Measurements from ENCODE around the gene TRPM3.
"Not testable (repeated sequence)": the region's sequence is repeated elsewhere in the genome, so short reads cannot be mapped to it uniquely, and the experiment has no call there.

Gene TRPM3

GRCh38 chr9:70682298-70682697 lies 439.1 kb downstream of the TRPM3 start:
- H3K9ac ChIP-seq (ENCODE audit: low read length) = no peak overlapping the region
- no peak overlapping the region for H3K4me3 ChIP-seq (ENCODE audit: low read length)
- no peak overlapping the region for H3K27ac ChIP-seq (ENCODE audit: low read depth, low read length)
- no peaks in the 10 kb centered on the region for H3K27me3 ChIP-seq (ENCODE audit: control insufficient read depth, insufficient read depth, low read length)
- H3K36me3 ChIP-seq (ENCODE audit: control insufficient read depth, insufficient read depth, low read length) = no peaks in the 10 kb centered on the region
- no peaks in the 10 kb centered on the region for H3K4me1 ChIP-seq (ENCODE audit: control insufficient read depth, insufficient read depth, low read length)

DNA sequence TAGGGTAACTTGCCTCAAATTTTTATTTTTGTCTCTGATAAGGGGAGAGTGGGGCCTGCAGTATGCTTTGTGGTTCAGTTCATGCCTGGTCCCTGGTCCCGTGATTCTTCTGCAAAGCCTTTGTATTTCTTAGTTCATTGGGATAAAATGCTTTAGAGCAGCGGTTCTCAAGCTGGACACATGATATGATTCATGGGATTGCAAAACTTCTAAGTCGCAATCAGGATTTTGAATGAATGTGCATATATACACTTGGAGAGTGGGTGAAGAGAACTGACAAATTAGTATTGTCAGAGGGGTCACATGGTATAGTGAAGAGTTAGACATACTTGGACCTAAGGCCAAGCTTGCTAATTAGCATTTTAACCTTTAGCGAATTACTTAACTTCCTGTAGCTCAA lies 441.6 kb downstream of the TRPM3 start:
- H3K36me3 ChIP-seq (ENCODE audit: control insufficient read depth, insufficient read depth, low read length) = no peaks in the 10 kb centered on the region
- H3K4me3 ChIP-seq (ENCODE audit: low read length) = no peak overlapping the region
- no peak overlapping the region for H3K9ac ChIP-seq (ENCODE audit: low read length)
- H3K27ac ChIP-seq (ENCODE audit: low read depth, low read length) = no peak overlapping the region
- H3K4me1 ChIP-seq (ENCODE audit: control insufficient read depth, insufficient read depth, low read length) = no peaks in the 10 kb centered on the region
- H3K27me3 ChIP-seq (ENCODE audit: control insufficient read depth, insufficient read depth, low read length) = no peaks in the 10 kb centered on the region

- H3K9ac ChIP-seq (ENCODE audit: low read length) = no peak overlapping the region
- H3K4me3 ChIP-seq (ENCODE audit: low read length) = no peak overlapping the region
- no peaks in the 10 kb centered on the region for H3K36me3 ChIP-seq (ENCODE audit: control insufficient read depth, insufficient read depth, low read length)
- H3K4me1 ChIP-seq (ENCODE audit: control insufficient read depth, insufficient read depth, low read length) = no peaks in the 10 kb centered on the region
- no peak overlapping the region for H3K27ac ChIP-seq (ENCODE audit: low read depth, low read length)
- H3K27me3 ChIP-seq (ENCODE audit: control insufficient read depth, insufficient read depth, low read length) = no peaks in the 10 kb centered on the region
Measured at GRCh38 chr9:70678153-70678552, 443.3 kb downstream of the TRPM3 start.

- Histone ChIP-seq H3K27ac (ENCODE audit: low read depth, low read length) (no peak overlapping the region), H3K27me3 (ENCODE audit: control insufficient read depth, insufficient read depth, low read length) (no peaks in the 10 kb centered on the region), H3K36me3 (ENCODE audit: control insufficient read depth, insufficient read depth, low read length) (no peaks in the 10 kb centered on the region), H3K4me1 (ENCODE audit: control insufficient read depth, insufficient read depth, low read length) (no peaks in the 10 kb centered on the region), H3K4me3 (ENCODE audit: low read length) (no peak overlapping the region), H3K9ac (ENCODE audit: low read length) (no peak overlapping the region)
Measured at GRCh38 chr9:70677055-70677735, 444.2 kb downstream of the TRPM3 start.

DNA sequence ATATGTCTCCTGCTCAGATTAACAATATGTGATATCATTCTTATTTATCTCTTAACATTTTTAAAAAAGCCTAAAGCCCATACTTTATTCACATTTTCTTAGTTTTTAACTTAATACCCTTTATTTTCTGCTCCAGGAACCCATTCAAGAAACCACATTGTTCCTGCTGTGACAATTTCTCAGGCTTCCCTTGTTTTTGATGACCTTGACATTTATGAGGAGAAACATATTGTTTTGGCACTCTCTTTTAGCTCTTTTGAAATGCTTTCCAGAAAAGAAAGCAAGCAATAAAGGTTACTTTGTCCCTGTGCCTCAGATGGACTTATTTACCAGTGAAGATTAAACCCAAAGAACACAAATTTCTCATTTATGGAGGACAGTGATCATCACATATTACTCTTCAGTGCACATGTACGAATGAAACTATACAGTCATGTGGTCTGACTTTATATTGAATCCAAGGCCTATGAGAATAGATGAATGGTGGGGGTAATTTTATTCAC lies 445.5 kb downstream of the TRPM3 start:
- Histone ChIP-seq H3K27ac (ENCODE audit: low read depth, low read length) (no peak overlapping the region), H3K36me3 (ENCODE audit: control insufficient read depth, insufficient read depth, low read length) (no peaks in the 10 kb centered on the region), H3K27me3 (ENCODE audit: control insufficient read depth, insufficient read depth, low read length) (no peaks in the 10 kb centered on the region), H3K4me1 (ENCODE audit: control insufficient read depth, insufficient read depth, low read length) (no peaks in the 10 kb centered on the region), H3K4me3 (ENCODE audit: low read length) (no peak overlapping the region), H3K9ac (ENCODE audit: low read length) (no peak overlapping the region)

GRCh38 chr9:70673844-70674243 lies 447.6 kb downstream of the TRPM3 start:
- no peaks in the 10 kb centered on the region for H3K4me1 ChIP-seq (ENCODE audit: control insufficient read depth, insufficient read depth, low read length)
- H3K27ac ChIP-seq (ENCODE audit: low read depth, low read length) = no peak overlapping the region
- no peaks in the 10 kb centered on the region for H3K36me3 ChIP-seq (ENCODE audit: control insufficient read depth, insufficient read depth, low read length)
- H3K4me3 ChIP-seq (ENCODE audit: low read length) = no peak overlapping the region
- H3K9ac ChIP-seq (ENCODE audit: low read length) = no peak overlapping the region
- no peaks in the 10 kb centered on the region for H3K27me3 ChIP-seq (ENCODE audit: control insufficient read depth, insufficient read depth, low read length)

DNA sequence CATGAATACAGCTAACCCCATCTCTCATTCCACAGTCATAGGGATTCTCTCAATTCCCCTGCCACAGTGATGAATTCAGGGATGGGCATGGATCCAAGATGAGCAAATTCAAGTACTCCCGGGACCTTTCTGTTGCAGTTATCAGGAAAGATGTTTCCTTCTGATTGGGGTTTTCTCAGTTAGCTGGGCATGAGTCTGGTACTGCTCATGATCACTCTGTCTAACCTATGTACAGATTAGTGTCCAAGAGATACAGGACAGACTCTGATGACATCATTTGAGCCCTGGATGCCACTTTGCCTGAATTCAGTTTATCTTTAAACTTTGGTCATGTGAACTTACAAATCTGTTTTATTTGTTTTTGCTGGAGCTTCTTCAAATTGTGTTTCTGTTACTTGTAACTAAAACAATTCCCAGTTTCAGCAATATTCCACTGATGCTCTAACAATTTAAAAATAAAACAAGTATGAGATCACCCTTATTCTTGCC lies 449.2 kb downstream of the TRPM3 start:
- H3K9ac ChIP-seq (ENCODE audit: low read length) = no peak overlapping the region
- H3K4me1 ChIP-seq (ENCODE audit: control insufficient read depth, insufficient read depth, low read length) = no peaks in the 10 kb centered on the region
- no peak overlapping the region for H3K27ac ChIP-seq (ENCODE audit: low read depth, low read length)
- no peak overlapping the region for H3K4me3 ChIP-seq (ENCODE audit: low read length)
- H3K36me3 ChIP-seq (ENCODE audit: control insufficient read depth, insufficient read depth, low read length) = no peaks in the 10 kb centered on the region
- no peaks in the 10 kb centered on the region for H3K27me3 ChIP-seq (ENCODE audit: control insufficient read depth, insufficient read depth, low read length)

DNA sequence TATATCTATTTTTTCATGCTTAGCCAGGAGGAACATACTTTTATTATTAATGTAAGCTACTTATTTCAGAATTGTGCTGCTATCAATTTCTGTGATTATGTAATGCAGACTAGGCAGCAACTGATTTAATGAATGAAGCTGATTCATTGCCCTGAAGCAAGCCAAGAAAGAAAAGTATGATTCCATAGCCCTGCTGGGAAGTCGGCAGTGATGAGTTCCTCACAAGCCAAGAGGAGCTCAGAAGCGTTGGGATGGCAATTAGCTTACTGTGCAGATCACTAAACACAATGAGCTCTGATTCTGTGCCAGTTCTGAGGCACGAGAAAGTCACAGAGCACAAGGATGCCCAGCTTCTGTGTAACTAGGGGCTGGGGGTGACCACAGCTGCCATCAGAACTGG lies 452.7 kb downstream of the TRPM3 start:
- no peak overlapping the region for H3K27ac ChIP-seq (ENCODE audit: low read depth, low read length)
- no peaks in the 10 kb centered on the region for H3K27me3 ChIP-seq (ENCODE audit: control insufficient read depth, insufficient read depth, low read length)
- no peaks in the 10 kb centered on the region for H3K4me1 ChIP-seq (ENCODE audit: control insufficient read depth, insufficient read depth, low read length)
- no peak overlapping the region for H3K9ac ChIP-seq (ENCODE audit: low read length)
- H3K36me3 ChIP-seq (ENCODE audit: control insufficient read depth, insufficient read depth, low read length) = no peaks in the 10 kb centered on the region
- no peak overlapping the region for H3K4me3 ChIP-seq (ENCODE audit: low read length)

DNA sequence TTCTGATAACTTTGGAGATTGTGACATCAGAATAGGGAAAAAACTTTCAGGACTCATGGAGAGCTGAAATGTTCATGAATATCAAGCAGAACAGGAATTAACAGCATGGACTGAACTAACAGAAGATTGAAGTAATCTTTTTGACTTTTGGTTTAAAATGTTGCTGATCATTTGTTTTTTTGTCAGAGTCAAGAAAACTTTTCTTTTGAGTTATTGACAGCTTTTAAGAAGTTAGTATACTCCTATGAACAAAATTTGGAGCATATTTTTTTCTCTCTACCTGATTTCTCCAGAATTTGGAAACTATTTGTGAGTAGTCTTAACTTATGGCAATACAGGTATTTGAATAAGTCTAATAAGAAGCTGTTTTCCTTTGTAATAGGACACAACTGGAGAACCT lies 462.7 kb downstream of the TRPM3 start:
- H3K36me3 ChIP-seq (ENCODE audit: control insufficient read depth, insufficient read depth, low read length) = no peaks in the 10 kb centered on the region
- H3K9ac ChIP-seq (ENCODE audit: low read length) = no peak overlapping the region
- no peak overlapping the region for H3K4me3 ChIP-seq (ENCODE audit: low read length)
- H3K27ac ChIP-seq (ENCODE audit: low read depth, low read length) = no peak overlapping the region
- no peaks in the 10 kb centered on the region for H3K4me1 ChIP-seq (ENCODE audit: control insufficient read depth, insufficient read depth, low read length)
- H3K27me3 ChIP-seq (ENCODE audit: control insufficient read depth, insufficient read depth, low read length) = no peaks in the 10 kb centered on the region

DNA sequence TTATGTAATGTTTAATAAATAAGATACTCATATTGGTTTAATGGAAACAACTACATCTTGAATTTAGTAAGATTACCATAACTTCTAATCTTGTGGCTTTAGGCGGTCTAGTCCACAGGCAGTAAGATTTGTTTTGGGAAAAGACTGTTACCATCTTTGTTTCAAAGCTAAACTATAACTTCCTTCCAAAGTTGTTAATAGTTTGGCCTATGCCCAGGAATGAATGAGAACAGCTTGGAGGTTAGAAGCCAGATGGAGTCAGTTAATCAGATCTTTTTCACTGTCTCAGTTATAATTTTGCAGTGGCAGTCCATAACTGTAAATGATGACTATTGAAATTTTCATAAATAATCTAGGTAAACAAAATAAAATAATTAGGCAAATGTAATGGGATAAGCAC lies 465.1 kb downstream of the TRPM3 start:
- no peaks in the 10 kb centered on the region for H3K27me3 ChIP-seq (ENCODE audit: control insufficient read depth, insufficient read depth, low read length)
- H3K9ac ChIP-seq (ENCODE audit: low read length) = no peak overlapping the region
- H3K4me3 ChIP-seq (ENCODE audit: low read length) = no peak overlapping the region
- H3K36me3 ChIP-seq (ENCODE audit: control insufficient read depth, insufficient read depth, low read length) = no peaks in the 10 kb centered on the region
- H3K4me1 ChIP-seq (ENCODE audit: control insufficient read depth, insufficient read depth, low read length) = no peaks in the 10 kb centered on the region
- H3K27ac ChIP-seq (ENCODE audit: low read depth, low read length) = no peak overlapping the region

- H3K9ac ChIP-seq (ENCODE audit: low read length) = no peak overlapping the region
- no peak overlapping the region for H3K4me3 ChIP-seq (ENCODE audit: low read length)
- no peaks in the 10 kb centered on the region for H3K4me1 ChIP-seq (ENCODE audit: control insufficient read depth, insufficient read depth, low read length)
- no peak overlapping the region for H3K27ac ChIP-seq (ENCODE audit: low read depth, low read length)
- H3K36me3 ChIP-seq (ENCODE audit: control insufficient read depth, insufficient read depth, low read length) = no peaks in the 10 kb centered on the region
- H3K27me3 ChIP-seq (ENCODE audit: control insufficient read depth, insufficient read depth, low read length) = no peaks in the 10 kb centered on the region
Measured at GRCh38 chr9:70654144-70654543, 467.3 kb downstream of the TRPM3 start.

- not testable (repeated sequence) for H3K36me3 ChIP-seq (ENCODE audit: control insufficient read depth, insufficient read depth, low read length); H3K27ac ChIP-seq (ENCODE audit: low read depth, low read length); H3K27me3 ChIP-seq (ENCODE audit: control insufficient read depth, insufficient read depth, low read length); H3K4me3 ChIP-seq (ENCODE audit: low read length); H3K4me1 ChIP-seq (ENCODE audit: control insufficient read depth, insufficient read depth, low read length); H3K9ac ChIP-seq (ENCODE audit: low read length)
Measured at GRCh38 chr9:70644627-70645026, 476.8 kb downstream of the TRPM3 start.

DNA sequence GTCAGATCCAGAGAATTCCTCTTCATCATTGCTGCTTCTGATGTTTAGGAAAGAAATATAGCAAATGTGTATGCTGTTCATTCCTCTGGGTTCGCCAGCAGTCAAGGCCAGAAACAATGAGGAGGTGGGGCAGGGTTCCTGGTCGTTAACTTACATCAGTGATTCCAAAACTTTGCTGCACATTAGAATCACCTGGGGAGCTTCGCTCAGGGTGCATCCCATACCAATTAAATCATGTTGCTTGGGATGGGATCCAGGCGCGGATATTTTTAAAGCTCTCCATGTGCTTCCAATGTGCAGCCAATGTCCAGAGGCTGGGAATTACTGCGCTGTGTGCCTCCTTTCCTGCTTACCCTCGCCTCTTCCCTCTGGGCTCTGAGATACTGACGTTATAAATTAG lies 479.1 kb downstream of the TRPM3 start:
- H3K9ac ChIP-seq (ENCODE audit: low read length) = no peak overlapping the region
- no peaks in the 10 kb centered on the region for H3K27me3 ChIP-seq (ENCODE audit: control insufficient read depth, insufficient read depth, low read length)
- no peaks in the 10 kb centered on the region for H3K4me1 ChIP-seq (ENCODE audit: control insufficient read depth, insufficient read depth, low read length)
- H3K36me3 ChIP-seq (ENCODE audit: control insufficient read depth, insufficient read depth, low read length) = no peaks in the 10 kb centered on the region
- no peak overlapping the region for H3K27ac ChIP-seq (ENCODE audit: low read depth, low read length)
- H3K4me3 ChIP-seq (ENCODE audit: low read length) = no peak overlapping the region

Data from rectal smooth muscle tissue (tissue), 1 donor.